ENCODE measurements around the gene KIF26B. TPM values are rescaled to one million over a fixed set of nuclear protein-coding genes. Genes with fewer than 3 reads are reported as not detected.

The KIF26B gene
- total and polyA plus RNA-seq, 10 of the 15 experiments (the other 5 are each of a cell fraction or from before 2014, with no cell fraction given) = 0.35 to 11.6 (median 2.2) TPM

DNA sequence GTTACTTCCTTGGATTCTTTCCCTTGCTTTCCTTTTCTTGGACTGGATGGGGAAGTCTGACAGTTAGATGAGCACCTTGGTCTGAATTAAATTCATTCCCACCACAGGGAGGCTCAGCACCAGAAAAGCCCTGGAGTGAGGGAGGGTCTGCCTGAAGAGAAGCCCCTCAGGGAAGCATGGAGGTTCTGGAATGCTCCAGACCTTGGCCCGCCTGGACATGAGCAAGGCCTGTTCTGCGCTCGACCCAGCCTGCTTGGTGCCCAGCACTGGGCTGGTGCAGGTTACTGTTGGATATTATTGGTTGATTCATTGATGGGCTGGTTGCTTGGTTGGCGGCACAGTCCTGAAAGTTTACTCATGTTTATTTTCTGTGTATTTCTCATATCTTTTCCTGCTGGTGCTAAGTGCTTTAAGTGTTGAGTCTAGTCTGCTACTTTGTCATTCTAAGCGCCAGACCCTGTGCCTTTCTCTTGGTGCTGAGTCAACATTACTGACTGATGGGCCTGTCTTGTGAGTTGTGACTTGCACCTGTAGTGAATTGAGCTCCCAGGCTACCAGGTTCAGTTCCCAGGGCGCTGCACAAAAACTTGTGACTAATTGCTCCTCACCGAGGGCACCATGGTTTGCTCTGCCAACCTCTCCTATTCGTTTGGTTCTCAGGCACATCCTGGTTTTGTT, 538.5 kb downstream of the KIF26B start:
- SMC1A ChIA-PET (ENCODE audit: uncharacterized antibody, unreplicated experiment) = no interaction called here

More for the DNA sequence above, 538.5 kb downstream of the KIF26B start:
- H4K20me1 ChIP-seq (ENCODE audit: control insufficient read depth, insufficient read depth) = no peaks in the 10 kb centered on the region
- ATAC-seq (no peak), FAIRE-seq (no peak), DNase-seq (ENCODE audit: low read depth, low spot score) (no peak)
- H3K9ac ChIP-seq (ENCODE audit: control insufficient read depth, insufficient read depth, low read length) = no peak overlapping the region
- H3K4me2 ChIP-seq (ENCODE audit: control insufficient read depth, insufficient read depth) = no peak overlapping the region
- H3K9me3 ChIP-seq (replicated peaks; ENCODE audit: control insufficient read depth, insufficient read depth, low read length) = no peaks in the 10 kb centered on the region
- TF ChIP-seq ZNF384 (IDR thresholded peaks at IDR 0.05; ENCODE audit: borderline replicate concordance, low read depth, low read length) (no peak), MEF2A (IDR thresholded peaks at IDR 0.05; ENCODE audit: insufficient read depth, low read depth, low read length) (no peak), PAX5 (IDR thresholded peaks at IDR 0.05; ENCODE audit: borderline replicate concordance, low read depth, low read length) (no peak), ZNF274 (IDR thresholded peaks at IDR 0.05; ENCODE audit: insufficient read depth, insufficient read length) (no peak), NFYA (IDR thresholded peaks at IDR 0.05; ENCODE audit: borderline replicate concordance, low read depth, low read length) (no peak), NRF1 (conservative IDR thresholded peaks at IDR 0.05; ENCODE audit: low read depth, low read length) (no peak), MYB (IDR thresholded peaks at IDR 0.05; ENCODE audit: borderline replicate concordance, low read depth, low read length) (no peak)
- TF ChIP-seq, protein P1, sequence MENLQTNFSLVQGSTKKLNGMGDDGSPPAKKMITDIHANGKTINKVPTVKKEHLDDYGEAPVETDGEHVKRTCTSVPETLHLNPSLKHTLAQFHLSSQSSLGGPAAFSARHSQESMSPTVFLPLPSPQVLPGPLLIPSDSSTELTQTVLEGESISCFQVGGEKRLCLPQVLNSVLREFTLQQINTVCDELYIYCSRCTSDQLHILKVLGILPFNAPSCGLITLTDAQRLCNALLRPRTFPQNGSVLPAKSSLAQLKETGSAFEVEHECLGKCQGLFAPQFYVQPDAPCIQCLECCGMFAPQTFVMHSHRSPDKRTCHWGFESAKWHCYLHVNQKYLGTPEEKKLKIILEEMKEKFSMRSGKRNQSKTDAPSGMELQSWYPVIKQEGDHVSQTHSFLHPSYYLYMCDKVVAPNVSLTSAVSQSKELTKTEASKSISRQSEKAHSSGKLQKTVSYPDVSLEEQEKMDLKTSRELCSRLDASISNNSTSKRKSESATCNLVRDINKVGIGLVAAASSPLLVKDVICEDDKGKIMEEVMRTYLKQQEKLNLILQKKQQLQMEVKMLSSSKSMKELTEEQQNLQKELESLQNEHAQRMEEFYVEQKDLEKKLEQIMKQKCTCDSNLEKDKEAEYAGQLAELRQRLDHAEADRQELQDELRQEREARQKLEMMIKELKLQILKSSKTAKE (IDR thresholded peaks at IDR 0.05; ENCODE audit: low read depth, poor library complexity, severe bottlenecking) = no peak
- TF ChIP-seq, protein P2, sequence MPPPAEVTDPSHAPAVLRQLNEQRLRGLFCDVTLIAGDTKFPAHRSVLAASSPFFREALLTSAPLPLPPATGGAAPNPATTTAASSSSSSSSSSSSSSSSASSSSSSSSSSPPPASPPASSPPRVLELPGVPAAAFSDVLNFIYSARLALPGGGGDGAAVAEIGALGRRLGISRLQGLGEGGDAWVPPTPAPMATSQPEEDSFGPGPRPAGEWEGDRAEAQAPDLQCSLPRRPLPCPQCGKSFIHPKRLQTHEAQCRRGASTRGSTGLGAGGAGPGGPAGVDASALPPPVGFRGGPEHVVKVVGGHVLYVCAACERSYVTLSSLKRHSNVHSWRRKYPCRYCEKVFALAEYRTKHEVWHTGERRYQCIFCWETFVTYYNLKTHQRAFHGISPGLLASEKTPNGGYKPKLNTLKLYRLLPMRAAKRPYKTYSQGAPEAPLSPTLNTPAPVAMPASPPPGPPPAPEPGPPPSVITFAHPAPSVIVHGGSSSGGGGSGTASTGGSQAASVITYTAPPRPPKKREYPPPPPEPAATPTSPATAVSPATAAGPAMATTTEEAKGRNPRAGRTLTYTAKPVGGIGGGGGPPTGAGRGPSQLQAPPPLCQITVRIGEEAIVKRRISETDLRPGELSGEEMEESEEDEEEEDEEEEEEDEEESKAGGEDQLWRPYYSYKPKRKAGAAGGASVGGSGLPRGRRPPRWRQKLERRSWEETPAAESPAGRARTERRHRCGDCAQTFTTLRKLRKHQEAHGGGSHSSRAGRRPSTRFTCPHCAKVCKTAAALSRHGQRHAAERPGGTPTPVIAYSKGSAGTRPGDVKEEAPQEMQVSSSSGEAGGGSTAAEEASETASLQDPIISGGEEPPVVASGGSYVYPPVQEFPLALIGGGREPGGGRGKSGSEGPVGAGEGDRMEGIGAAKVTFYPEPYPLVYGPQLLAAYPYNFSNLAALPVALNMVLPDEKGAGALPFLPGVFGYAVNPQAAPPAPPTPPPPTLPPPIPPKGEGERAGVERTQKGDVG (CRISPR knock-in tag; IDR thresholded peaks at IDR 0.05) = no peak
- TF ChIP-seq, protein P3, sequence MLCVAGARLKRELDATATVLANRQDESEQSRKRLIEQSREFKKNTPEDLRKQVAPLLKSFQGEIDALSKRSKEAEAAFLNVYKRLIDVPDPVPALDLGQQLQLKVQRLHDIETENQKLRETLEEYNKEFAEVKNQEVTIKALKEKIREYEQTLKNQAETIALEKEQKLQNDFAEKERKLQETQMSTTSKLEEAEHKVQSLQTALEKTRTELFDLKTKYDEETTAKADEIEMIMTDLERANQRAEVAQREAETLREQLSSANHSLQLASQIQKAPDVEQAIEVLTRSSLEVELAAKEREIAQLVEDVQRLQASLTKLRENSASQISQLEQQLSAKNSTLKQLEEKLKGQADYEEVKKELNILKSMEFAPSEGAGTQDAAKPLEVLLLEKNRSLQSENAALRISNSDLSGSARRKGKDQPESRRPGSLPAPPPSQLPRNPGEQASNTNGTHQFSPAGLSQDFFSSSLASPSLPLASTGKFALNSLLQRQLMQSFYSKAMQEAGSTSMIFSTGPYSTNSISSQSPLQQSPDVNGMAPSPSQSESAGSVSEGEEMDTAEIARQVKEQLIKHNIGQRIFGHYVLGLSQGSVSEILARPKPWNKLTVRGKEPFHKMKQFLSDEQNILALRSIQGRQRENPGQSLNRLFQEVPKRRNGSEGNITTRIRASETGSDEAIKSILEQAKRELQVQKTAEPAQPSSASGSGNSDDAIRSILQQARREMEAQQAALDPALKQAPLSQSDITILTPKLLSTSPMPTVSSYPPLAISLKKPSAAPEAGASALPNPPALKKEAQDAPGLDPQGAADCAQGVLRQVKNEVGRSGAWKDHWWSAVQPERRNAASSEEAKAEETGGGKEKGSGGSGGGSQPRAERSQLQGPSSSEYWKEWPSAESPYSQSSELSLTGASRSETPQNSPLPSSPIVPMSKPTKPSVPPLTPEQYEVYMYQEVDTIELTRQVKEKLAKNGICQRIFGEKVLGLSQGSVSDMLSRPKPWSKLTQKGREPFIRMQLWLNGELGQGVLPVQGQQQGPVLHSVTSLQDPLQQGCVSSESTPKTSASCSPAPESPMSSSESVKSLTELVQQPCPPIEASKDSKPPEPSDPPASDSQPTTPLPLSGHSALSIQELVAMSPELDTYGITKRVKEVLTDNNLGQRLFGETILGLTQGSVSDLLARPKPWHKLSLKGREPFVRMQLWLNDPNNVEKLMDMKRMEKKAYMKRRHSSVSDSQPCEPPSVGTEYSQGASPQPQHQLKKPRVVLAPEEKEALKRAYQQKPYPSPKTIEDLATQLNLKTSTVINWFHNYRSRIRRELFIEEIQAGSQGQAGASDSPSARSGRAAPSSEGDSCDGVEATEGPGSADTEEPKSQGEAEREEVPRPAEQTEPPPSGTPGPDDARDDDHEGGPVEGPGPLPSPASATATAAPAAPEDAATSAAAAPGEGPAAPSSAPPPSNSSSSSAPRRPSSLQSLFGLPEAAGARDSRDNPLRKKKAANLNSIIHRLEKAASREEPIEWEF (IDR thresholded peaks at IDR 0.05; ENCODE audit: insufficient replicate concordance, low read depth, low read length) = no peak
- TF ChIP-seq, protein P4, sequence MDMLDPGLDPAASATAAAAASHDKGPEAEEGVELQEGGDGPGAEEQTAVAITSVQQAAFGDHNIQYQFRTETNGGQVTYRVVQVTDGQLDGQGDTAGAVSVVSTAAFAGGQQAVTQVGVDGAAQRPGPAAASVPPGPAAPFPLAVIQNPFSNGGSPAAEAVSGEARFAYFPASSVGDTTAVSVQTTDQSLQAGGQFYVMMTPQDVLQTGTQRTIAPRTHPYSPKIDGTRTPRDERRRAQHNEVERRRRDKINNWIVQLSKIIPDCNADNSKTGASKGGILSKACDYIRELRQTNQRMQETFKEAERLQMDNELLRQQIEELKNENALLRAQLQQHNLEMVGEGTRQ (IDR thresholded peaks at IDR 0.05; ENCODE audit: borderline replicate concordance, low read depth, low read length) = no peak
- ChIA-PET RAD21 (ENCODE audit: unreplicated experiment) (no interaction called here), POLR2A (no interaction called here), CTCF (interaction anchor here (1.3 kb wide), 1 partner anchor 16 kb away, joined by 3 read pairs; no protein-coding TSS in a partner anchor)
- BruUV-seq (replicated peaks) = no TSS peak
- H3K79me2 ChIP-seq (ENCODE audit: control insufficient read depth, insufficient read depth, low read length) = no peaks in the 10 kb centered on the region
- in situ Hi-C loops (cut with MboI) = no loop called here
- no peaks in the 10 kb centered on the region for H3K4me1 ChIP-seq (ENCODE audit: control insufficient read depth, insufficient read depth, low read length)
- no peak overlapping the region for H3K4me3 ChIP-seq
- intact Hi-C loops (cut with micrococcal nuclease; ENCODE audit: unreplicated experiment) = loop anchor here (10.0 kb wide), 1 partner anchor 538 kb away; the partner anchor contains the start of gene KIF26B
- no peaks in the 10 kb centered on the region; a peak in 2 of 4 replicates for H3K36me3 ChIP-seq (ENCODE audit: control insufficient read depth in 2 of 2, insufficient read depth in 2 of 2, low read length in 1 of 2)
- no peaks in the 10 kb centered on the region for H3K27me3 ChIP-seq (replicated peaks in 1 of 2; ENCODE audit: control insufficient read depth in 2 of 2, insufficient read depth in 2 of 2, low read length in 1 of 2)
- 64% methylated on average over 8 of the region's 8 CpGs for WGBS (ENCODE audit: insufficient coverage, insufficient replicate concordance, low lambda C conversion rate, missing lambda C conversion rate)
- no peak overlapping the region for H3K27ac ChIP-seq (ENCODE audit: control insufficient read depth, insufficient read depth)
- no peak overlapping the region for H2AFZ ChIP-seq (ENCODE audit: control insufficient read depth, low read depth, low read length)
